Lung (tissue), 12 donors: ENCODE data around the gene IL6. TPM values are rescaled to one million over a fixed set of nuclear protein-coding genes. Genes with fewer than 3 reads are reported as not detected.

ENCODE experiments used
- ATAC-seq: fragments of 200-7000 bp; cut with Tn5 transposase; one replicate; pipeline ENCODE4 v1.9.1; 2020; ENCODE audit warnings: moderate number of reproducible peaks; ENCODE audit not compliant: insufficient read depth, low FRiP score
- DNase-seq, 3 donors: peaks; one replicate each; pipeline ENCODE4 v3.0.0-alpha.2; 2013 to 2017
- H3K27ac ChIP-seq, 2 donors: one replicate each; pipeline ENCODE4 v1.5.1; 2013; ENCODE audit warnings: mild to moderate bottlenecking in 2 of 2, moderate library complexity in 2 of 2, control low read depth in 1 of 2, inconsistent platforms in 1 of 2, low read depth in 1 of 2, low read length in 1 of 2
- H3K27me3 ChIP-seq, 3 donors: one replicate each; pipeline ENCODE4 v1.5.1; 2013; ENCODE audit warnings: low read length in 2 of 3; ENCODE audit not compliant: control insufficient read depth in 3 of 3, insufficient read depth in 3 of 3
- H3K36me3 ChIP-seq, 4 donors: one replicate each; pipeline ENCODE4 v1.5.1; 2013; ENCODE audit warnings: low read length in 4 of 4, mild to moderate bottlenecking in 1 of 4, moderate library complexity in 1 of 4; ENCODE audit not compliant: control insufficient read depth in 4 of 4, insufficient read depth in 4 of 4
- H3K4me1 ChIP-seq, 5 donors: one replicate each; pipeline ENCODE4 v1.5.1; 2013; ENCODE audit warnings: low read length in 5 of 5, mild to moderate bottlenecking in 2 of 5, moderate library complexity in 1 of 5; ENCODE audit not compliant: control insufficient read depth in 5 of 5, insufficient read depth in 5 of 5
- H3K4me3 ChIP-seq: one replicate; pipeline ENCODE4 v1.5.1; 2013; ENCODE audit warnings: mild to moderate bottlenecking, control low read depth, moderate library complexity
- H3K9ac ChIP-seq, 2 donors: one replicate each; pipeline ENCODE4 v1.5.1; 2013; ENCODE audit warnings: low read length in 2 of 2, control low read depth in 1 of 2; ENCODE audit not compliant: insufficient read depth in 1 of 2
- H3K9me3 ChIP-seq, 4 donors: one replicate each; pipeline ENCODE4 v1.5.1; 2013; ENCODE audit warnings: low read length in 3 of 4, mild to moderate bottlenecking in 1 of 4, moderate library complexity in 1 of 4; ENCODE audit not compliant: control insufficient read depth in 4 of 4, insufficient read depth in 3 of 4
- WGBS, 2 donors: extraction: QIAGEN DNeasy Blood & Tissue Kit; methylation state at CpG; one replicate each; pipeline ENCODE4 v1.1.7; 2013; 5-methylcytosine and 5-hydroxymethylcytosine counted together
- polyA plus RNA-seq, 2 donors: library from polyadenylated mRNA; stranded (reverse); fragments of 200-250 nt; gene quantifications; one replicate each; pipeline ENCODE4 v1.2.1, GENCODE V29; 2013
- total RNA-seq, 2 donors: library from RNA; depleted of rRNA in 1 of 2; stranded (reverse); fragments of >200 nt in 1 of 2; gene quantifications; one replicate each; pipeline ENCODE4 v1.2.1, GENCODE V29; 2014 to 2021
- TF ChIP-seq, protein P1 (sequence below): IDR thresholded peaks from 2 replicates; pipeline ENCODE4 v1.5.1; 2012; ENCODE audit warnings: mild to moderate bottlenecking; ENCODE audit errors: control extremely low read depth, extremely low read depth
- donor health status: control.
- donor health status: control.
- donor health status: Bipolar disorder and iron deficiency.
- donor health status: healthy.
- donor health status: DM: yes; HTN: yes; CAD: no.

IL6 gene
- total and polyA plus RNA-seq, 4 donors, result 2.7 to 155 (median 12.4) TPM

DNA sequence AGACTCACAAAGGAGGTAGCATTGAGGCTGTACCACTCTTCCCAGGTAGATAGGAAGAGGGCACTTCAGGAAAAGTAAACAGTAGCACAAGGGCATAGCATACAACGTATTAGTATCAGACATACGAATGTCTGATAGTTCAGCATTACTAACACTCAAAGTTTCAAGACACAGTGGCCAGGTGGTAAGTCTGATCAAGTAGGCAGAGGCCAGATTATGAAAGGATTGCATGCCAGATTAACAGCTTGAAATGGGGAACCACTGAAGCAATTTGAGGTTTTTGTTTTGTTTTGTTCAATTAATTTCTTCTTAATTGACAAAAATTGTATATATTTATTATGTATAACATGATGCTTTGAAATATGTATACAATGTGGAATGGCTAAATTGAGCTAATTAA lies 45.7 kb upstream of the IL6 start:
- no peaks in the 10 kb centered on the region for H3K9me3 ChIP-seq
- DNase-seq (no peak), ATAC-seq (no peak)
- TF ChIP-seq, protein P1, sequence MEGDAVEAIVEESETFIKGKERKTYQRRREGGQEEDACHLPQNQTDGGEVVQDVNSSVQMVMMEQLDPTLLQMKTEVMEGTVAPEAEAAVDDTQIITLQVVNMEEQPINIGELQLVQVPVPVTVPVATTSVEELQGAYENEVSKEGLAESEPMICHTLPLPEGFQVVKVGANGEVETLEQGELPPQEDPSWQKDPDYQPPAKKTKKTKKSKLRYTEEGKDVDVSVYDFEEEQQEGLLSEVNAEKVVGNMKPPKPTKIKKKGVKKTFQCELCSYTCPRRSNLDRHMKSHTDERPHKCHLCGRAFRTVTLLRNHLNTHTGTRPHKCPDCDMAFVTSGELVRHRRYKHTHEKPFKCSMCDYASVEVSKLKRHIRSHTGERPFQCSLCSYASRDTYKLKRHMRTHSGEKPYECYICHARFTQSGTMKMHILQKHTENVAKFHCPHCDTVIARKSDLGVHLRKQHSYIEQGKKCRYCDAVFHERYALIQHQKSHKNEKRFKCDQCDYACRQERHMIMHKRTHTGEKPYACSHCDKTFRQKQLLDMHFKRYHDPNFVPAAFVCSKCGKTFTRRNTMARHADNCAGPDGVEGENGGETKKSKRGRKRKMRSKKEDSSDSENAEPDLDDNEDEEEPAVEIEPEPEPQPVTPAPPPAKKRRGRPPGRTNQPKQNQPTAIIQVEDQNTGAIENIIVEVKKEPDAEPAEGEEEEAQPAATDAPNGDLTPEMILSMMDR, result no peak
- no peak overlapping the region for H3K9ac ChIP-seq
- no peak overlapping the region for H3K27ac ChIP-seq
- no peak overlapping the region for H3K4me3 ChIP-seq
- H3K36me3 ChIP-seq, result no peaks in the 10 kb centered on the region
- no peaks in the 10 kb centered on the region for H3K4me1 ChIP-seq
- no peaks in the 10 kb centered on the region for H3K27me3 ChIP-seq
- 64 to 73% methylated on average over 2 of the region's 2 CpGs for WGBS, 2 donors

DNA sequence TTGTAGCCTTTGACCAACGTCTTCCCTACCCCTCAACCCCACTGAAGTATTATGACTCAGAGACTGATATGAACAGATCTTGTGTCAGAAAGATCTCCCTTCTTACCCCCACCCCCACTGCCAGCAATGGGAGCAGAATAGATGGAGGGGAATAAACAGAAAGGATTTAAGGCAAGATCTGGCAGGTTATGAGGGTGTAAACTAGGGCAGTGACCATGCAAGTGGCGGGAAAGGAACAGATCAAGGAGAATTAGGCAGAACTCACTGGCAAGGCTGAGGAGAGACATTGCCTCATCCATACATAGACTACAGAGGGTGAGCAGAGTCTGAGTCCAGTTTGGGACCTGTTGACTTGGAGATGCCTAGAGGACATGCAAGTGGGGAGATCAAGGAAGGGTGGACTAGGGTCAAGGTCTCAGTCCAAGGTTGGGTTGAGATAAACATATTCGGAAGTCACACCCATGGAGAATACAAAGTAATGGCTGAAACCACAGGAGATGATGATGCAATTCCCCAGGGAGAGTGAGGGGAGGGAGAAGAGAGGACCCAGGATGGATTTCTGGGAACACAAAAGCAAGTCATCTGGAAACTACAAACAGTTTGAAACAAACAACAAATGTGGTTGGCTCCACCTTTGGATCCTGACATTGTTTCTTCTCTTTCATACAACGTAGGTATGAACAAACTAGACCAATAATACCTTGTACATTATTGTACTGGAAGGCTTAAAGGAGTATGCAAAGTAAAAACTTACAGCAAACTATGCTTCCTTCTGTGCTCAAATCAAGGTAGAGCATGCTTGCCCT lies 44.9 kb upstream of the IL6 start:
- 86 to 91% methylated on average over 4 of the region's 4 CpGs for WGBS, 2 donors
- no peak for ATAC-seq

DNA sequence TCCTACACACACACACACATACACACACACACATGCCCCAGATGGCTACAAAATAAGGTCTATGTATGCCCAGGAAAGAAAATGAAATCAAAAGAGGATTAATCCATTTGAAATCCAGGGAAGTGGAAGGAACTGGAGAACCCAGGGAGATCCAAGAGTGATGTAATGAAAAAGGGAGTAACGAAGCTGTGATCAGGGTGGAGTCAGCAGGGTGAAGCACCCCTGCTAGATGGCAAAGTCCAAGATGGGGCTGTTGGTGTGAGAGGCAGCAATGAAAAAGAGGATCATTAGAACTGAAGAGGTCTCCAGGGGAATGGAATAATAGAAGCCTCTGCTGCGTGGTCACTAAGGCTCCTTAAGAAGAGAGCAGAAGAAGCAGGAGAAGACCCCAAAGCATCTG lies 43.6 kb upstream of the IL6 start:
- TF ChIP-seq, protein P1, result no peak
- H3K27me3 ChIP-seq, result no peaks in the 10 kb centered on the region
- WGBS, 2 donors, result 86 to 88% methylated on average over 2 of the region's 2 CpGs
- DNase-seq (no peak), ATAC-seq (no peak)
- H3K36me3 ChIP-seq, result no peaks in the 10 kb centered on the region
- H3K9me3 ChIP-seq, result no peaks in the 10 kb centered on the region
- H3K4me3 ChIP-seq, result no peak overlapping the region
- H3K4me1 ChIP-seq, result peaks cover 0 to 9% (median 0%) of the 10 kb centered on the region in 5 donors
- H3K9ac ChIP-seq, result no peak overlapping the region
- no peak overlapping the region for H3K27ac ChIP-seq

More for the DNA sequence above, 44.9 kb upstream of the IL6 start:
- Histone ChIP-seq H3K27me3 (no peaks in the 10 kb centered on the region), H3K4me1 (peaks cover 0 to 1% (median 0%) of the 10 kb centered on the region in 5 donors), H3K36me3 (no peaks in the 10 kb centered on the region), H3K4me3 (no peak overlapping the region), H3K9me3 (no peaks in the 10 kb centered on the region), H3K27ac (no peak overlapping the region), H3K9ac (no peak overlapping the region)
- no peak for DNase-seq
- TF ChIP-seq, protein P1, result no peak
